HG03457 (cell line): ENCODE measurements around the gene RIMBP2.

Source experiments
- ATAC-seq: cut with Tn5 transposase; IDR thresholded peaks from one replicate; pipeline ENCODE4 v1.9.1; 2021; ENCODE audit warnings: moderate number of reproducible peaks; ENCODE audit not compliant: unreplicated experiment

Gene RIMBP2

DNA sequence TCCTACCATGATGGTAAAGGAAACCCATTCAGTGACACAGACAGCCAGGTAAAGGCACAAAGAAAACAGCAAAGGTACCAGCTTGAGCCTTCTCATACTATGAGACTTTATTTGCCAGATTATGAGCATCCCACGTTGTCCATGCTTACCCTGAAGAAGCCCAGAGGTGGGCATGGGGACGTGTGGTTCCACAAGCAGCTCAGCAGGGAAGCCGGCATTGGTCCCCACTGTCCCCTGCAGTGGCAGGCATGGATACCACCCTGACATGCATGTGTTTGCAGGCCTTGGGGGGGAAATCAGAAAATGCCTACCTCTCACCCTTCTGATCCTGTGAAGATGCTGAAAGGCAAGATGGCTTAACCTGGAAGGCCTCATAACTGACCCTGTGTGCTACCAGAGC, 195.3 kb downstream of the RIMBP2 start:
- ATAC-seq = no peak

- ATAC-seq = no peak
These were observed 198.5 kb downstream of the RIMBP2 start for GRCh38 chr12:130517588-130517987.

DNA sequence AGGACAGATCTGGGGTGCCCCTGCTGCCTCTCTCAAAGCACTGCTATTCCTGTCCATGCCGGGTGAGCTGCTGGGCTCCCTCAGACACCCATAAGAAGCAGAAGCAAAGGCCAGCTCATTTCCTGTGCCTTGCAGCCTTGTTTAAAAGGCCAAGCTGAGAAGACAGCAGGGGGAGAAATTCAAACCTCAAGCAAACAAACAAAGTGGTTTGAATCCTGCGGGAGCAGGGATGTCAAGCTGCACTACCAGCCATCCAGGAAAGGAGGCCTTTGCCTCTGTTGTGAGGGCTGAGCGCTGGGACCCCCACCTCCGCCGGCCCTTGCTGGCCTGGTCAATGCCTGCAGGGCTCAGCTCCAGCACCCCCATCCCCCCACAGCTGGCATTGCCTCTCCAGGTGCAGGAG, 201.9 kb downstream of the RIMBP2 start:
- ATAC-seq = no peak

- no peak for ATAC-seq
These were observed 202.5 kb downstream of the RIMBP2 start for GRCh38 chr12:130513556-130513955.

DNA sequence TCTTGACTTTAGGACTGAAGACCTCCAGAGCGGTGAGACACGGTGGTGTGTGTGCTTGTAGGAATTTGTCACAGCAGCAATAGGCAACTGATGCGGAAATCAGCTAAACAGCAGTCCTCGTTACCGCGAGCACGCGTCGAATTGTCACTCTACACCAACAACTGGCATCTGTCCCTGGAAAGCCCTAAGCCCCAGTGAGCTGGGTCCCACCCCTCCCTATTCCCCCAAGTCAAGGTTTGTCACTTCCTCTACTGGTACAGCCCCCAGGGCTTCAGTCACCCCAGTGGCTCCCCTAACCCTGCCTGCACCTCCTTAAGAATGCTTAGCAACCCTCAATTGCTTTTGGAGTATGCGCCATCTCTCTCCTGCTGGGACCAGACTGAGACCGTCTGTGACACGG, 204.8 kb downstream of the RIMBP2 start:
- ATAC-seq = no peak

DNA sequence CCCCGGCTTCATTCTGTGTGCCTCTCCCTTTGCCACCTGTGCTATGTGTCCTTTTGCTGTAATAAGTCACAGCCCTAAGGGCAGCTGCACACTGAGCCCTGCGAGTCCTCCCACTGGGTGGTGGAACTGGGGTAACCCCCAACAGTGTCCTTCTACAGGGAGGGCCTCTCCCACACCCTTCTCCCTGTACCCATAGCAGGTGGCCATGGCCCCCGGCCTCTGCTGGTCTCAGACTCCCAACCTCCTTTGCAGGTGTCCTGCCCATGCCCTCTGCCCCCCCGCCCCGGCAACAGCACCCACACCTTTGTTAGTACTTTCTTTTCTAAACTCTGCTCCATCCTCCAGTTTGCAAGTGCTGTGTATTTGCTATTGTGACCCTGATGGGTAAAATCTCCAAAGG, 206.6 kb downstream of the RIMBP2 start:
- no peak for ATAC-seq

GRCh38 chr12:130508847-130509246, 207.3 kb downstream of the RIMBP2 start:
- ATAC-seq = no peak

- no peak for ATAC-seq
These were observed 207.8 kb downstream of the RIMBP2 start for GRCh38 chr12:130508318-130508717.

GRCh38 chr12:130506844-130507243, 209.3 kb downstream of the RIMBP2 start:
- ATAC-seq = no peak

- no peak for ATAC-seq
These were observed 211.3 kb downstream of the RIMBP2 start for GRCh38 chr12:130504840-130505175.

DNA sequence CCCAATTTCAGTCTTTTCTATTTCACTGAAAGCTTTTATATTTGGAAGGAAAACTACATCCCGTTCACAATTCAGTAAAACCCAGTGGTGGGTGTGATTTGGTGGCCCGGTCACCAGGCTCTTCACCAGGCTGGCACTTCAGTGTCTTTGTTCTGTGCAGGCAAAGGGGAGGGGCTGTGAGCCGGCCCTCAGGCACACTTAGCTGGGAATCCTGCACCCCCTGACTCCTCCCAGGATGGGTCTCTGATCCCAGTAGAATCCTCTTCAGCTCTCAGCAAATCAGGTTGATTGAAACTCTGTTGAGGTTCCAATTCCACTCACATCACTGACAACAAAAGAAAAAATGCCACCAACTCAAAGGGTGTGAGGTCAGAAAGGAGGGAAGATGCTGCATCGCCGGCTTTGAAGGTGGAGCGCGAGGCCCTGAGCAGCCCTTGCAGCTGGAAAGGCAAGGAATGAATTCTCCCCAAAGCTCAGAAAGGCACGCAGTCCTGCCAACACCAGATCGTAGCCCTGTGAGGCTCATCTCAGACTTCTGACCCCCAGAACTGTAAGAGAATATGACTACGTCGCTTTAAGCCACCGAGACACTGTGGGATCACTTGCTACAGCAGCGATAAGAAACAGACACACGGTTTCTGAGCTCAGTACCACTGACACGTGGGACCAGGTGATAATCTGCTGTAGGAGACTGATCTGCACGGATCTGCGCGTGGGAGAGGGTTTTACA, 211.8 kb downstream of the RIMBP2 start:
- ATAC-seq = no peak

GRCh38 chr12:130501821-130502220, 214.3 kb downstream of the RIMBP2 start:
- no peak for ATAC-seq

DNA sequence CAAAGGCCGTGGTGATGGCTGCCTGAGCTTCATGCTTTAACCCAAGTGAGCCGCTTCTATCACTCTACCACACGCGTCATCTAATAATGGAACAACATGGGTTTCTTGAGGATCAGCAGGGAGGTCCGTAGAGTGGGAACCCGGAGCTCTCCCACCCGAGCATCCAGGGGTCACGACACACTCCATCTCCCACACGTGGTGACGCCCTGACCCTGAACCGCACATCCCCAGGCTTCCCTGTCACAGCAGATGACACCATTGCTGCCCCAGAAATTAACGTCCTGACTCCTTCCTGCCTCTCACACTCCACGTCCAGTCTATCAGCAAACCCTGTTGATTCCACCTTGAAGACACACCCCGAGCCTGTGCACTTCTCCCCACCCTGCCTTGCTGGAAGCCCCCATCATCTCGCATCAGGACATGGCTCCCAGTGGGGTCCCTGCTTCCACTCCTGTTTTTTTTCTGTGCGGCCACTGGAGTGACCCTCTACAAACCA, 215.2 kb downstream of the RIMBP2 start:
- ATAC-seq = no peak

DNA sequence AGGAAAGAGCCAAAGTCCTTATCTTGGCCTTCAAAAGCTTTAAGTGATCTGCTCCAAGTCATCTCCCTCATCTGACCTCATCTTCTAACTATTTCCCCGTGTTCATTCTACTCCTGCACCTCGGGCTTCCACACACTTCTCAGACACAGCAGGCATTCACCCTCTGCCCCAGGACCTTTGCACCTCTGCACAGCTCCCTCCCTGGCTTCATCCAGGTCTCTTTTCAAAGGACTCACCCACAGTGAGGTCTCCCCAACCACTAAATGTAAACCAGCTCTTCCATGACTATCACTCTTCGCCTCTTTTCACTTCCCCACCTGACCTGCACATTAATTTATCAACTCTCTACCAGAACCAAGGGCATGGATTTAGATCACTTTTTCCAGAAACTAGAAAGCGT, 216.6 kb downstream of the RIMBP2 start:
- no peak for ATAC-seq

DNA sequence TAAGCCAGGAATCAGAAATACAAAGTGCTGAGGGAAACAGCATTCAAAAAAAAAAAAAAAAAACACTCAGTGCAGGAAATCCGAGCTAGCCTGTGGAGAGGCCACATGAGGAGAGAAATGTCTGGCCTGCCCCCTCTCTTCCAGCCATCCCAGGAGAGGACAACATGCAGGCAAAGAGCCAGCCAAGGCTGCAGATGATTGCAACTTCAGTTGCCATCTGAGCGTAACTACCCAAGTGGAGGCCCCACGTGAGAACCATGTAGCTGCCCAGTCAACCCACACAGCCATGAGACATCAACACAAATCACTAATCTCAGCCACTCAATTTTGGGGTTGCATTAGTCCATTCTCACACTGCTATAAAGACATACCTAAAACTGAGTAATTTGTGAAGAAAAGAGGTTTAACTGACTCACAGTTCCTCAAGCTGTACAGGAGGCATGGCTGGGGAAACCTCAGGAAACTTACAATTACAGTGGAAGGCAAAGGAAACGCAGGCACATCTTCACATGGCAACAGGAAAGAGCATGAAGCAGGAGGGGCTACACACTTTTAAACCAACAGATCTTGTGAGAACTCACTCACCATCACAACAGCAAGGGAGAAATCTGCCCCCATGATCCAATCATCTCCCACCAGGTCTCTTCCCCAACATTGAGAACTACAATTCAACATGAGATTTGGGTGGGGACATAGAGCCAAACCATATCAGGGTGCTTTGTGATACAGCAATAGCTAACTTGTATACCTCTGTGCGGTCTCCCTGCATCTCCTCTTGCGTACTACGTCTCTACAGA, 217.3 kb downstream of the RIMBP2 start:
- no peak for ATAC-seq

GRCh38 chr12:130497991-130498390, 218.1 kb downstream of the RIMBP2 start:
- no peak for ATAC-seq

DNA sequence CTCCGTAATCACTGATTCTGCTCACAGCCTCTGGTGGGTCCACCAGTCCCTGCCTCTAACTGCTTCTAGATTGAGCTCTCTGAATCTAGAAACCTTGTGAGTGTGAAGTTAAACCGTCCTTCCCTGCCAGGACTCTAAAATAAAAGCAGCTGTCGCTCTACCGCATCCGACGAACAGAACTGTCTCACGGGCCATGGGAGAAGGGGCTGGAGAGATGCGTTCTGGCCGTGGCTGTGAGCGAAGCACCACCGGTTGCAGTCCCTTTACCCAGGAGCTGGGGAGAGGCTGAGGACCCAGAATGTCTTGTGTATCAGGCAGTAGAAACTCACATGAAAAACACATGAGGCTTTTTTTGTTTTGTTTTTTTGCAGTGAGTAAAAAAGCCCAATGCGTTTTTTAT, 218.8 kb downstream of the RIMBP2 start:
- ATAC-seq = no peak

DNA sequence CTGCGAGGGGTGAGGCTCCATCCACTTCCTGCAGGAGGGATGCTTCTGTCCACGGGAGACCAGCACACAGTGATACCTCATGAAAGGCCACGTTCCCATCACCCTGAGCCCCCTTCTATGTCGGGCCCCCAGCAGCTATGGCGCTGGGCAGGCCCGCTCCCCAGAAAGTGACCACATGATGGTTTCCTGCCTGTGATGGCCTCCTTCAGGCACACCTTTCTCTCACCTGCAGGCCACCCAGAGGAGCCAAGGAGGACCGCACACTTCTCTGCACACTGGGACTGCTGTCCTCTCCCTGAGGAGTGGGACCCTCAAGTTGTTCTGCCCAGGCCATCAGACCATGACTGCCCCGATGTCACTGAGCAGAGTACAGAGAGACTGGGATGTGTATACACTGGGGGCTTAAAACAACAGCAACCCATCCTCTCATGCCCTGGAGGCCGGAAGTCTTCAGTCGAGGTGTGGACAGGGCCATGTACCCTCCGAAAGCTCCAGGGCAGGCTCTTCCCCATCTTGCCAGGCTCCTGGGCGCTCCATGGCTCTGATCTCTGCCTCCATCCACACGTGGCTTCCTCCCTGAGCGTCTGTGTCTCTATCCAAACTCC, 219.5 kb downstream of the RIMBP2 start:
- ATAC-seq = no peak

- ATAC-seq = no peak
These were observed 220.9 kb downstream of the RIMBP2 start for GRCh38 chr12:130495156-130495555.

GRCh38 chr12:130494736-130495135, 221.4 kb downstream of the RIMBP2 start:
- ATAC-seq = no peak

- no peak for ATAC-seq
These were observed 222.1 kb downstream of the RIMBP2 start for GRCh38 chr12:130493951-130494350.
